Measurements from ENCODE around the gene NEU2.
"Not testable (repeated sequence)": the region's sequence is repeated elsewhere in the genome, so short reads cannot be mapped to it uniquely, and the experiment has no call there.

Gene NEU2

DNA sequence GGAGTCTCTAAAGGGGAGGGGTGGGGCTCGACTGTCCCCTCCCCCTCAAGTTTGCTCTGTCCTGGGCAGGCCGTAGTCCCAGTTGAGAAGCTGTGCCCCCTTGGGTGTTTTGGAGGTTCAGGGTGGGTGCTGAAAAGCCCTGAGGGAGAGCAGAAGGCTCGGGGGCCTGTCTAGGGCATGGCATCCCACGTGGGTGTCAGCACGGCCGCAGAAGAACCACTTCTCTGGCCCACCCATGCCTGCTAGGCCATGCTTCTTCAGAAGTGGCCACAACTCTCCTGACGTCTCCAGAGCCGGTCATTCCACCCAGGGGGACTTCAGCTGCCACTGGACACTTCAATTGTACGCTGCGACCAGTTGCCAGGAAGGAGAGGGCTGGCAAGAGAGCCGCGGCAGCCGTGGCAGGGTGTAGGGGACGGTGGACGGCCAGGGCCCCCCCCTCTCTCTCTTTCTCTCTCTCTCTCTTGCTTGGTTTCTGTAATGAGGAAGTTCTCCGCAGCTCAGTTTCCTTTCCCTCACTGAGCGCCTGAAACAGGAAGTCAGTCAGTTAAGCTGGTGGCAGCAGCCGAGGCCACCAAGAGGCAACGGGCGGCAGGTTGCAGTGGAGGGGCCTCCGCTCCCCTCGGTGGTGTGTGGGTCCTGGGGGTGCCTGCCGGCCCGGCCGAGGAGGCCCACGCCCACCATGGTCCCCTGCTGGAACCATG, 27.5 kb downstream of the NEU2 start, which contains the start of gene INPP5D:
Gene INPP5D (plus strand): TSS at position 546 of the 704 bp plus-strand sequence. CDS start 137 bp downstream, at position 683.
- DNase-seq = peak; percentile 83

DNA sequence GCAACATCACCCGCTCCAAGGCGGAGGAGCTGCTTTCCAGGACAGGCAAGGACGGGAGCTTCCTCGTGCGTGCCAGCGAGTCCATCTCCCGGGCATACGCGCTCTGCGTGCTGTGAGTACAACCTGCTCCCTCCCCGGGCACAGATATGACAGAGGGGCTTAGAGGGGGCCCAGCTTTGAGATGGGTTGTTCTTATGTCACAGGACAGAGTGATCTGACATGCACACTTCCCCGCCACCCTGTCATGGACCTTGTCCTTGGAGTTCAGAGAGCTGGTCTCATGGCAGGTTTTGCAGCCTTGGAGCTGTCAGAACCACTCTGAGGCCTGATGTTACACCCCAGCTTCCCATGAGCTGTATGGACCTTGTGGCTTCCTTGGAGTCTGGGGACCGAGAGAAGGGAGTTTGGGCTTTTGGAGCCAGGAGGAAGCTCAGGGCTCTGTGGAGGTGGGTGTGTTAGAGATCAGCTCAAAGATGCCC, 28.1 kb downstream of the NEU2 start:
- no peak for DNase-seq

DNA sequence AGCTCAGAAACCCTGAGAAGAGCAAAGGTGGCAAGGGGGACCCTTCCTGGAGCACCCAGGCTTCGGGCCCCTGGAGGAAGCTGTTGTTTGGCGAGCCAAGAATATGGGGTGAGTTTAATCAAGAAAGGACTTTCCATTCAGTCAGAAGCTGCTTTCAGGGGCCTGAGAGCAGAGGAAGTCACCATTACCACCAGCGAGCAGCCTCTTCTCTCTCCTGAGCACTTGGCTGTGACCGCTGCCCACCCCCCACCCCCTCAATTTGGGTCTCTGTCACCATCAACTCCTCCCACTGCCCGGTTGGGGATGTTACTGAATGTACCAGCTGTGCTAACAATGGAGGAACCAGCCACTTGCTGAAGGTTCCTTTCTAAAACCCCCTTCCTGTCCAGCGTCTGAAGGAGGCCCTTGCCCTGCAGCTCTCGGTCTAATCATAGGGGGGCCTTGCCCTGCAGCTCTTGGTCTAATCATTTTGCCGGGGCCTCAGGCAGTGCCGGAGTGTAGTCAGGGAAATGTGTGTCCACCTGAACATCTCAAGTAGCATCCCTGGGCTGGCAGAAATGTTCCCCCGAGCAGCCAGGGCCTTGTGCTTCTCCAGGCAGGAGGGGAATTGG, 28.6 kb downstream of the NEU2 start:
- DNase-seq = peak; percentile 14

GRCh38 chr2:233061591-233062450, 29.3 kb downstream of the NEU2 start:
- DNase-seq = no peak

DNA sequence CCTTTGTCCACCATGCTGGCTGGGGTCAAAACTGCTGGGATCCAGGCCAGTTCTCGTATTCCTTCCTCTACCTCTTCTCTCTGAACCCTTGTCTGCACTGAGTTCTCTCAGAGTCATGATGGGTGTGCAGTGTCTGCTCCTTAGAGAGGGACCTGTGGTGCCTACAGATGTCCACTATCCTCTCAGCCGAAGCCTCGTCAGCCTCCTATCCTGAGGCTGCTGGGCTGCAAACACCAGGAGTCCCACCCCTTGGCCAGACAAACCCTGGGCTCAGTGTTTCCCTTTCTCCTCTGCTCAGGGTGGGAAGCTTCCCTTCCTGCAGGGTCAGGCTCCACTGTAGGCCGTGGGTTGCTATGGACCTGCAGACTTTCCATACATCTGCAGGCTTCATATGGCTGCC, 30.0 kb downstream of the NEU2 start:
- DNase-seq = no peak

- DNase-seq = no peak
These were observed 30.4 kb downstream of the NEU2 start for GRCh38 chr2:233062946-233063268.

- DNase-seq = no peak
These were observed 30.9 kb downstream of the NEU2 start for GRCh38 chr2:233063269-233063975.

DNA sequence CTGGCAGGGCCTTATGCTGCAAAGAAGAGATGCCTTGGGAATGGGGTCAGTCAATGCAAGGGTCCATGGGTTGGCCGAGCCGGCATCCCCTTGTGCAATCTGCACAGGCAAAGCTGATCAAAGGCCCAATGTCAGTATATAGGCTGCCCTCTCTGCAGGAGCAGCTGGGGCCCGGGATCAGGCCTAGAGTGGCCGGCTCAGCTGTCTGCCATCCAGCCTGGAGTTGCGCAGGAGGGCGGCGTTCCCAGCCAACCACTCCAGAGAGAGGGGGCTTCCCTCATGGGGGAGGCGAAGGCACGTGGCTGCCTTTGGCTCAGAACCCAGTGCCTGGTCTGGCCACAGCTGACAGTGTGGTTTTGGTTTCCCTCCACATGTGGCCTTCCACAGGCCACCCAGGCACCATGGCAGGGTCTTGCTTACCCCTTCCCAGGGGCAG, 31.5 kb downstream of the NEU2 start:
- DNase-seq = no peak

GRCh38 chr2:233064530-233065199, 32.2 kb downstream of the NEU2 start:
- no peak for DNase-seq

GRCh38 chr2:233065200-233065589, 32.7 kb downstream of the NEU2 start:
- DNase-seq = not testable (repeated sequence)

GRCh38 chr2:233065954-233066470, 33.5 kb downstream of the NEU2 start:
- DNase-seq = no peak

DNA sequence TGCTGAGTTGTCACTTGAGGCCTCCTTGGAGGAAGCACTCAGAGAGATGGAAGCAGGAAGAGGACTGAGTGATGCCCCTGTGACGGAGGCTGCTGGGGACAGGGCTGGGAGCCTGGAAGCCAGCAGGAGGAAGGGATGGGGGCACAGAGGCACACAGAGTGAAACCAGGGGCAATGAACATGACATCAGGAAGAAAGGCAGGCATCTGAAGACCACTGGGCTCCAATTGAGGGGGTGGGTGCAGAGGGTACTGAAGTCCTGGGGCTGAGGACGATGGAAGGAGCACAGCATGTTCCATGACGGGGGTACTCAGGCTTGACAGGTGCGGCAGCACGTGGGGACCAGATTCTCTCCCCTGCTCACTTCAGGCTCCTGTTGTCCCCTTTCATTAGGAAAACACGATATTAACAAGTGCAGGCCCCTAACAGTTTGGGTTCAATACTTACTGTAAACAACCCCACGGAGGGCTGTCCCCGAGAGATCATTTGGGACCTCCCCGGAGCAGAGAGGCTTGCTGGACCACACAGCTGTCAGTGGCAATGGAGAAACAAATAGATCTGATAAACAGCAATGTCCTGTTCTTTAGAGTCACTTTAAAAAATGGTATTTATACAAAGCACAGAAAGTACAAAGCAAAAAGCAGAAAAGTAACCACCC, 36.4 kb downstream of the NEU2 start:
- DNase-seq = no peak

DNA sequence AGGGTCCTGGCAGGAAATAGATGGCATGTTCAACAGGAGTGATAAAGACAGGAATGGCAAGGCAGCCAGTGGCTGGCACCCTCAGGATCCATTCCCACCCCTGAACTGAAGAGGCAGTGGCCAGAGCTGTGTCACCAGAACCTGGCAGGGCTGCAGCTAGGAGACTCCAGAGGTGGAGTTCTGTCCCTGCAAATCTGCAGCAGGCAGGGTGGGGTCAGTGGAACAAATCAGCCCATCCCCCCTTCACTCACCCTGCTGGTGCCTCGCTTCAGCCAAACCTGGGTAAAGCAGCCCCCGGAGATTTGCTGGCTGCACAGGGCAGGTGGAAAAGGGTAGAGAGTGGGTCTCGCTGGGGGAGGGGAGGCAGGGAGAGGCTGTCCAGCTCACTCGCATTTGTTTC, 40.4 kb downstream of the NEU2 start:
- no peak for DNase-seq

DNA sequence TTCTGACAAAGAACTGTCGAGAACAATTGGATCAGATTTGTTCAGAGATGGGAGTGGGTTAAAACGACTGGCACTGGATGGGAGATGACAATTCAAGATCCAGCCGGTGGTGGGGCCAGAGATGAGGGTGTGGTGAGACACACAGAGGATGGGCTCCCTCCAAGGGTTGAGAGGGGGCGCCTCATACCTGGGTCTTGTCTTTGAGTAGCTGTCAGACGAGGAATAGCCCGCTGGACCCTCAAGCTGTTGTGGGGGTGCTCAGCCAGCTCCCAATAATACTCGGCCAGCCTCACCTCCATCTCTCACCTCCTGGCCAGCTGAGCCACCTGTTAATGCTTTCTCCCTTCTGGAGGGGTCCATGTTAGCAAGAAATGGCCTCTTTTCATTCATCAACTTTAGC, 41.6 kb downstream of the NEU2 start:
- DNase-seq = no peak

DNA sequence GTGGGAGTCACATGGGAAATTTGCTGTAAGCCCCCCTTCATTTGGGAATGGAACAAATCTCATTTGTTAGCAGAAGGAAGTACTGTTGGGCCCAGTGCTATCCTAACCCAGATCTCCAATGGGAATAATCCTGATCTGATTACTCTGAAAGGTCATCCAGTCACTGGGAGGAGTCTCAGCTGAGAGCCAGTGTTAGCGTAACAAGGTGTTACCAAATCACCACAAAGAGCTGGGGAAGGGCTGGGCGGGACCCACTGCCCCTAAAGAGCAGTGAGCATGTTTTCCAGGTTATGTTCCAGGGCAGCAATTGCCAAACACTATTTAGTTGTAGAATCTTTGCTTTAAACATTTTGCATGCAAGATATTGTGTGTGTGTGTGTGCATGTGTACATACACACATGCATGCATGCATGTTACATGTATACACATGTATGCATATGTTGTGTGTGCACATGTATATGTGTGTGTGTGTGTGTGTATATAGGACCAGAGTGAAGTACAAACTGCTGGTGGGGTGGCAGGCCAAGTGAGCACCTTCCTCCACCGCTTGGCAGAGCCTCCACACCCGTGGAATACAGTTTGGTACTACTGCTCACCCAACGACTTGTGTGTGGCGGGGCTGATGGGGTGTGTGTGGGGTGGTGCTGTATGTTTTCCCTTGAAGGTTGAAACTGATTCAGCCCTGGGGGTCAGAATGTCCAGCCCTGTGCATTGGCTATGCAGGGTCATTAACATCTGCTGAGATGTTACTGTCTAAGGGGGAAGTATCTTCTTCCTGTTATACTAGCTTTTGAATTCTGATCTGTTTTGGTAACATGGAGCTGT, 42.9 kb downstream of the NEU2 start:
- no peak for DNase-seq

DNA sequence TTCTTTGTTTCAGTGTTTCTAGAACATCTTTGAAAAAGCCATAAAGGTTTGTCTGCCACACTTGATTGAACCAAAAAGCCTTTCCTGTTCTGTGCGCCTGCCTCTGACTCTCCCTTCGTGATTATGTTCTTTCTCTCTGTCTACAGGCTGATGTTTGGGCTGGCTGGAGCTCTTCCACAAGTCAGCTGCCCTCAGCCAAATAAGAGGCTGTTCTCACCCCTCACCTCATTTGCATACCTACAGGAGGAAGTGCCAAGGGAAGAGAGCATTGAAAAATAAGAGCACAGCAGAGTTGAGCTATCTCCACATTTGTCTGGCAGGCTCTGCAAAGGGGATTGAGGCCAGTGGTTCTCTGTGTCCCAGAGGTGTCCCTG, 43.5 kb downstream of the NEU2 start:
- peak; percentile 18 for DNase-seq

GRCh38 chr2:233076749-233077148, 44.3 kb downstream of the NEU2 start:
- no peak for DNase-seq

DNA sequence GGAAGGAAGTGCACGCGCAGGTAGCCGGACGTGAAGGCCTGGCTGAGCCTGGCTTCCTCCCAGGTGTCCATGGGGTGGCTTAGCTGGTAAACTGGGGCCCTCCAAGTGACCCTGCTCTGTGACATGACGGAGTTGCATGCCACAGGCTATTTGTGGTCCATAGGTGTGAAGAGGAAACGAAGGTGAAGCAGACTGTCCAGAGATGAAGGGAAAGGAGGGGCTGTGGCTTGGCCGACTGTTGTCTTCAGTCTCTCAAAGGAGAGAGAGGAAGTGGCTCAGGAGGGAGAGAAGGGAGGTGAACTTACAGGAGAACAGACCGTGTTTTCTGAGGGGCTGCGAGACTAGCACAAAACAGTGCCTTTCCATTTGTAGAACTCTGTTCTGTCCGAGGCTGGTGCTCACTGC, 47.0 kb downstream of the NEU2 start:
- DNase-seq = no peak

DNA sequence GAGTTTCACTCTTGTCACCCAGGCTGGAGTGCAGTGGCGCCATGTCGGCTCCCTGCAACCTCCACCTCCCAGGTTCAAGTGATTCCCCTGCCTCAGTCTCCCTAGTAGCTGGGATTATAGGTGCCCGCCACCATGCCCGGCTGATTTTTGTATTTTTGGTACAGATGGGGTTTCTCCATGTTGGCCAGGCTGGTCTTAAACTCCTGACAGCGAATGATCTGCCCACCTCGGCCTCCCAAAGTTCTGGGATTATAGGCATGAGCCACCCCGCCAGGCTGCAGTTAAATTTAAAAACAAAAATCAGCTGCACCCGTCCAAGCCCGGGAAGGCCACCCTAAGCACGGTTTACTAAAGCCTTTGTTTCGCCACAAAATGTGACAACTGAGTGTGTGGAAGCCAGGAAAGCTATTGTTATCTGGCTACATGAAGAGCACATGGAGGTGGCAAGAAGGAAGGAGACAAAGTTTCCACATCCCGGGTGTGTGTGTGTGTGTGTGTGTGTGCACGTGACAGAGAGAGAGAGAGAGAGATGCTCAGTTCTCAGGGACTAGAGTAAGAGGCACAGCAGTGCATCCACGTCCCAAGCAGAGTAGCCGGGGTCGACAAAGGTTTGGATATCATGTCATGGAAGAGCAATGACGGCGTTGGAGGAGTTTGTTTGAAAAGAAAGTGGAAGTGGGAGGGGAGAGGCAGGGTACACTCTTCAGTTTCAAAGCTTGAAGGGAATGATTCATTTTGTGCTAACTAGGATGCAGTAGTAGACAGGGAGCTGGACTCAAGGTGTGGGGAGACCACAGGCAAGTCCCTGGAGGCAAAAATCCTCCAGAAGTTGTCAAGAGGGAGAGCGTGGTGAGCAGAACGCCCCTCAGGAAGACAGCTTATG, 47.7 kb downstream of the NEU2 start:
- DNase-seq = no peak

DNA sequence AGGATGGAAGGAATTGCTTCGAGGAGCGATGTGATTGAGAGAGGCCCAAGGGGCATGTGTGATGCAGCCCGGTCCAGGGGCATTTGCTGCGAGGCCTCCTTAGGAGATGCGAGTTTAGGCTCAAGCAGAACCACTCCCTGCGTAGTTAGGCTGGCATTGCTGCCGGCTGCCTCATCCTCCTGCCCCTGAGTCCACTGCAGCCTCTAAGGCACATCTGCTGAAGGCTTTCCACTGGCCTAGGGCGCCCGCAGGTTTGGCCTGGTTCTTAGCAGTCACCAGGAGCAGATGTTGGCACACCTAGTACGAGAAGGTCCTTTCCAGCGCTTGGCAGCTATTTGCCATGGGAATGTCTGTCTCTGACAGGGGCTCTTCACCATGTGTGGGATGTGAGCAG, 48.4 kb downstream of the NEU2 start:
- DNase-seq = no peak
